RWPE1 (cell line): ENCODE data around the gene FBXL17.

ENCODE experiments used
- CTCF ChIA-PET: fragments of 350-600 bp; sonication (Branson Sonifier 250); formaldehyde crosslinking; extraction: SDS; loops from one replicate; lab custom pipeline; 2021; lab: Yijun Ruan, JAX
- POLR2A ChIA-PET: fragments of 400-600 bp; formaldehyde crosslinking; extraction: SDS; loops from one replicate; lab custom pipeline; 2020; ENCODE audit warnings: antibody characterized with exemption; ENCODE audit not compliant: low non-redundant PET; lab: Yijun Ruan, JAX
- DNase-seq: peaks from one replicate; pipeline ENCODE4 v3.0.0; 2012; ENCODE audit warnings: low spot score
- H3K27ac ChIP-seq: fragments of 450-650 bp; 2 replicates; pipeline ENCODE4 v1.5.1; 2017
- TF ChIP-seq, protein P1 (sequence below): fragments of 450-650 bp; conservative IDR thresholded peaks from 2 replicates; pipeline ENCODE4 v1.5.1; 2017; ENCODE audit warnings: low read depth, mild to moderate bottlenecking

FBXL17 gene

DNA sequence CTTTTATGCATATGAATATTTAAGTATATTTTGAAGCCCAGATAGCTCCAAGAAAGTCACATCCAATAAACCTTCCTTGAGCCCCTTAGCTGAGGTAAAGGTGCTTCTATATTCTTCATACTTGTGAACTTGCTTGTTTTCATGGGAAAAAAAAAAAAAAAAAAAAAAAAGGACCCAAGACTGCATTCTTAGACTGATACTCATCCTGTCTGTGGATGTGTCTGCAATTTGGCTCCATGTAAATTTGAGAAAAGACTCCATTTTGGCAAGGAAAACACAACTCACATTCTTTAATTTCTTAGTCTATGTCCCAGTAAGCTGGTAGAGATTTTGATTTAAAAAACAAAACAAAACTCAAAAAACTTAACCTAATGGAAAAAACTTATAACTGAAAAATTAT is 238.3 kb downstream of the FBXL17 start:
- H3K27ac ChIP-seq, result no peak overlapping the region
- ChIA-PET CTCF (interaction anchor here (0.6 kb wide), 1 partner anchor 107 kb away, joined by 5 read pairs; no protein-coding TSS in a partner anchor), POLR2A (no interaction called here)
- DNase-seq, result peak; percentile 4
- TF ChIP-seq, protein P1, sequence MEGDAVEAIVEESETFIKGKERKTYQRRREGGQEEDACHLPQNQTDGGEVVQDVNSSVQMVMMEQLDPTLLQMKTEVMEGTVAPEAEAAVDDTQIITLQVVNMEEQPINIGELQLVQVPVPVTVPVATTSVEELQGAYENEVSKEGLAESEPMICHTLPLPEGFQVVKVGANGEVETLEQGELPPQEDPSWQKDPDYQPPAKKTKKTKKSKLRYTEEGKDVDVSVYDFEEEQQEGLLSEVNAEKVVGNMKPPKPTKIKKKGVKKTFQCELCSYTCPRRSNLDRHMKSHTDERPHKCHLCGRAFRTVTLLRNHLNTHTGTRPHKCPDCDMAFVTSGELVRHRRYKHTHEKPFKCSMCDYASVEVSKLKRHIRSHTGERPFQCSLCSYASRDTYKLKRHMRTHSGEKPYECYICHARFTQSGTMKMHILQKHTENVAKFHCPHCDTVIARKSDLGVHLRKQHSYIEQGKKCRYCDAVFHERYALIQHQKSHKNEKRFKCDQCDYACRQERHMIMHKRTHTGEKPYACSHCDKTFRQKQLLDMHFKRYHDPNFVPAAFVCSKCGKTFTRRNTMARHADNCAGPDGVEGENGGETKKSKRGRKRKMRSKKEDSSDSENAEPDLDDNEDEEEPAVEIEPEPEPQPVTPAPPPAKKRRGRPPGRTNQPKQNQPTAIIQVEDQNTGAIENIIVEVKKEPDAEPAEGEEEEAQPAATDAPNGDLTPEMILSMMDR, result no peak

DNA sequence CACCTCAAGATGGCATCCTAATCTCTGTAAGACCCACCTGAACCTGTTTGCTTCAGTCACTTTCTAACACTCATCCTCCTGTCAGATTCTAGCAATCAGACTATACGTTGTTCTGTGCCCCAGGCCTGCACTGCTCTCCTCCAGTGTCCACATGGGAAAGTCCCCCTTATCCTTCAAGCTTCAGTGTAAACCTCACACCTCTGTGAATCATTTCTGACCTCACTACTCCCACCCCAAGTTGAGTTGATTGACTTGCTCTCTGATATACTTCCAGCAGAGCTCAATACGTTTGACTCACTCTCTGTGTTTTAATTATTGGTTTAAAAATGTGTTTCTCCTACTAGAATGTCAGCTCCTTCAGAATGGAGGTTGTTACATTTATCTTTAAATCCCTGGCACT is 240.2 kb downstream of the FBXL17 start:
- ChIA-PET CTCF (interaction anchor here (0.6 kb wide), 1 partner anchor 23 kb away, joined by 4 read pairs; no protein-coding TSS in a partner anchor), POLR2A (no interaction called here)
- DNase-seq, result no peak
- TF ChIP-seq, protein P1, result no peak
- H3K27ac ChIP-seq, result no peak overlapping the region

DNA sequence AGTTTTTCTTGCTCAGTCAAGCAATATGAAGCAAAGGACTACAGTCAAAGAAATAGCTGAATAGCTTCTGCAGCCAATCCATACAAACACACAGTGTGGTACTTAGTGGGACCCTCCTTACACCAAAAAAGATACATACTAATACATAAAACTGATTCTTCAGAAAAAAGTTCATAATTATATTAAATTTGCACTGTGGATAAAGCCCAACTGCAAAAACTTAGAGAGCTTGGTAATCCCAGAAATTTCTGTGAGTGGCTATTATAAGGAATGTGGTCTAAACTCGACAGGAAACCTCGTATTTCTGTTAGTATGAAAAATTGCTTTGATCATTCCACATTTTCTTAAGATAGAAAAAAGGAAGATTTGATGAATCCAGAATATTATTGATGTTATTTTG is 245.4 kb downstream of the FBXL17 start:
- ChIA-PET POLR2A (no interaction called here), CTCF (no interaction called here)
- H3K27ac ChIP-seq, result no peak overlapping the region
- TF ChIP-seq, protein P1, result no peak
- DNase-seq, result no peak

DNA sequence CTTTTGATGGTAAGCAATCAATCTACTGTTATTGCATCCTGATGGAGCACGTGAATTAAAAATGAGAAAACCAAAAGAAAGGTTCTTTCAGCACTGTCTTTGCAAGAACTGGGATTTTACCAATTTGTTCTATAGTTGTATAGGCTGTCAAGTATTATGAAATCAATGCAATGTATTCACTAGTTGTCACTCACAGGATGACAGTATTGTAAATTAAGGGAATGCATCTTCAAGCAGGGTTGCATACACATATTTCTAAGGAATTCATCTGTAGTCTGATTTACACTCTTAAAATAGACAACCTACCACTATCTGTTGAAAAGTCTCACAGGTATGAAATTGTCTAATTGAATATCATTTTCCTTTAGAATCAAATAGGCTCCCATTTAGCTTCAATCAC is 252.8 kb downstream of the FBXL17 start:
- CTCF ChIA-PET, result no interaction called here
- POLR2A ChIA-PET, result no interaction called here
- TF ChIP-seq, protein P1, result no peak

DNA sequence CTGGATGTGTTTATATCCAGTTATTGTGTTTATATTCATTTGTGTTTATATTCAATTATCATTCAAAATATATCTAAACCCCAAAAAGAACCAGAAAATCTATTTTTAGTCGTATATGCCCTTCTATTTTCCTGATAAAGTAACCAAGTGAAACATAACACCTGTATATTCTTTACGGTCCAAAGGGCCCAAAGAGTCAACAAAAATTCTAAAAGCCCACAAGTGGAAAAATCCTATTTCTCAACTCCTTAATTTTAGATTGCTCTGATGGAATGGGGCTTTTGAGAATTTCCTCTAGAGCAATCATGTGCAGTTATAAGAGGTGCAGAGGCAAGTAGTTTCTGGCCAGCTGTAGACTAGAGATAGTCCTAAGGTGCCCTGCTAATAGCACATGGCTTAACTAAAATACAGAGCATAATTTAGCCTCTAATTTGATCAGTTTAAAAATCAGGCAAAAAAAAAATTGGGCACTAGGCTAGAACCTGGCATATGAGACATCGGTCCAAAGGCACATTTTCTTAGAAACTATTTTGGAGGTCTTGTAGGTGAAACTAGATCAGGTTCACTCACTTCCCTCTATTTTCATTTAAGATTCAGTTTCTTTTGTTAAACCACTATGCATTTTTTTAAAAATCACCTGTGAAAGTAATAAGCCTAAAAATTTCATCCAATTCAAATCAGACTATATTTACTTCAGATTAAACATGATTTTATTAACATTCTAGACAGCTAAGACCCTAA is 256.0 kb downstream of the FBXL17 start:
- CTCF ChIA-PET, result interaction anchor here (0.6 kb wide), 1 partner anchor 134 kb away, joined by 5 read pairs; no protein-coding TSS in a partner anchor

More for the DNA sequence above, 252.8 kb downstream of the FBXL17 start:
- DNase-seq, result no peak
- H3K27ac ChIP-seq, result no peak overlapping the region

DNA sequence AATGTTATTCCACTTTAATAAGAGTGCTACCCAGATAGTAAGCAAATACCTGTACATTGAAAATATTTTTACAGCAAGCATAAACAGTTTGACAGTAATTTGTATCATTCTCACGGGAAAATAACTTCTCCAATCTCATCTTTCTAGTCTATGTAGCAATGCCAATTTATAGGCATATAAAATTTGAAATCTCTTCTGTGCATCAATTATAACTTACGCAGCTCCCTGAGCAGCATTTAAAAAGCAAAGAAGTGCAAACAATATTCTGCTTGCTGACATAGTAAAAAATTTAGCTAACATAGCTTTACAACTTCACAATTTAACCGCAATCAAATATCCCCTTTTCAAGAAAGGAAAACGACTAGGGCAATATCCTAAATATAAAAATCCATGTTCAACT is 257.3 kb downstream of the FBXL17 start:
- POLR2A ChIA-PET, result no interaction called here
- no peak overlapping the region for H3K27ac ChIP-seq
- CTCF ChIA-PET, result interaction anchor here (0.7 kb wide), 1 partner anchor 144 kb away, joined by 3 read pairs; no protein-coding TSS in a partner anchor
- TF ChIP-seq, protein P1, result no peak
- no peak for DNase-seq

More for the DNA sequence above, 256.0 kb downstream of the FBXL17 start:
- no peak overlapping the region for H3K27ac ChIP-seq
- no peak for DNase-seq
- POLR2A ChIA-PET, result no interaction called here
- TF ChIP-seq, protein P1, result no peak
